ENCODE measurements around the gene ADISSP.
A peak's percentile ranks its signal among the peaks of the same experiment; 100 is the strongest.

The ADISSP gene

GRCh38 chr20:3778976-3779375, 11.4 kb upstream of the ADISSP start:
- DNase-seq, result no peak

DNA sequence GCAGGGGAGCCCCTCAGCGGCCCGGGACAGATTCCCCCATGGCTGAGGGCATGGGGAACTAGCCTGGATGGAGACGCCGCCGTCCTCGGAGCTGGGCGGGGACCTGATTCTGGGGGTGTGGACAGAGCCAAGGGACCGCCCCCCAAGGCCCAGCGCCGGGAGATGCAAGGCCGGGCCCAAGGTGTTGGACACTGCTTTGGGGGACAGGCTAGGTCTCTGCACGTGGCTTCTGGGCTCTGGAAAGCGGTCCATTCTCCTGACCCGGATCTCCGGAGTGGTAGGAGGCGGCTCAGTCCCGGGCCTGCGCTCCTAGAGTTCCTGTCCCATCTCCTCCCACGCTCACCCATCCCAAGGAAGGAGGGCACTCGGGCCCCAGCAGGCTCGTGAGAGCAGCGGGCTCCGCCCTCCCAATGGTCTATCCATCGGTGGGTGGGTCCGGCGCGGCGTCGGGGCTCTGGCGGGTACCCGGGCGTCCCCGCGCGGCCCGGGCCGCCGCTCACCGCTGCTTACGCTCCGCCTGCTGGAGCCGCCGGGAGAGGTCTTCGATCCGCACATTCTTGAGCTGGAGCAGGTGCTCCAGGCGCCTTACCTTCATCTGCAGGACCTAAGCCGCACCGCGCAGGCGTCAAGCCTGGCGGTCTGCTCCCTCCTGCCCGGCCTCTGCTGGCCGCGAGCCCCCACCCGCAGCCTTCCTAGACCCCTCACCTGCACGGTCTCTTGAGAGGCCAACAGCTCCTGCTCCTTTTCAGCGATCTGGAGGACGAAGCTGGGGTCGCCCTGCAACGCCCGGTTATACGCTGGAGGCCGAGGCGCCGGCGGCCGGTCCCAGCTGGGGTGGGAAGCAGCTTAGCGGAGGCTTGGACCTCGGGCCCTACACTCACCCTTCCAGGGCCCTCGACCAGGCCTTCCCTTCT, 10.4 kb upstream of the ADISSP start:
- no peak for DNase-seq

- DNase-seq, result no peak
Measured at GRCh38 chr20:3777381-3777715, 9.8 kb upstream of the ADISSP start.

GRCh38 chr20:3775457-3776108, 8.0 kb upstream of the ADISSP start:
- no peak for DNase-seq

DNA sequence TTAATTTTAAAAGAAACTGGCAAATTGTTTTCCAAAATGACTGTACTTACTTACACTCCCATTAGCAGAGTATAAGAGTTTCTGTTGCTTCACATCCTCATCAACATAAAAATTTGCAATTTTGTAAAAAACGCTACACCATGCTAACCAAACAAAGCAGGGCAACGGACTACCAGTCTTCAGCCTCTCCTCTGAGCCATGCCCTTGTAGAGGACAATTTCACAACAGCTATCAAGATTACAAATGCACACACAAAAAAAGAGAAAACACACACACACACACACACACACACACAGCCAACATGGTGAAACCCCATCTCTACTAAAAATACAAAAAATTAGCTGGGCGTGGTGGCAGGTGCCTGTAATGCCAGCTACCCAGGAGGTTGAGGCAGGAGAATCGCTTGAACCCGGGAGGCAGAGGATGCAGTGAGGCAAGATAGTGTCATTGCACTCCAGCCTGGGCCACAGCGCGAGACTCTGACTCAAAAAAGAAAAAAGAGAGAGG, 4.1 kb upstream of the ADISSP start:
- DNase-seq, result no peak

DNA sequence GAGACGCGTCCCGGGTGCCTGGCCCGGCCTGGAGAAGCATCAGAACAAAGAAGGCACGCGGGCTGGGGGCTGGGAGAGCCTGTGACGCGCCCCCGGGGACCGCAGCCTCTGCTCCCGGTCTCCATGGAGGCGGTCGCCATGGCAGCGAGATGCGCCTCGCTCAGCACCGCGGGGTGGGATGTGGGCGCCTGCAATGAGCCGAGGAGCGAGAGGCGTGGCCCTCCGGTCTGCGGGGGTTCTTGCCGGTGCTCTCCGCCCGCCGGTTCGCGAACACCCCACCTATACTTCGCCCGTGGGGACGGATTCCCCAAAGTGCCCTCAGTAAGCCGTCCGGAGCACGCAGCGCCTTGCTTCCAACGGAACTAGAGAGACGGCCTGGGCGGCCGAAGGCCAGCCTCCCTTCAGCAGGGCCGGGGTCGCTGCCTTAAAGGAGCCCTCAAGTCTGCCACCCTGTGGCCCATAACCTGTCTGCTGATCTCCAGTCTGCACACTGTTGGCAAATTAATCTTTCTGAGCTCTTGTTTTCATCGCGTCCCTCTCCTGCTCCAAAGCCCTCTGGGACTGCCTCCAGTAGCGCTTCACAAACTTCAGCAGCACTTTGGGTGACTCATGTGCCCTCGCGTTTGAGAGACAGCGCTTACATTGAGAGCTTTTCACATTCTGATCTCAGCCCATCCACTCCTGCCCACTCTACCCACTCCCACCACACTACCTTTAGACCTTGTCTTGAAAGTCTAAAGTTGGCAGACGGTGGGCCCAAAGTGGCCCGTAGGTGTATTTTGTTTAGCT, 983 bp upstream of the ADISSP start:
- peak; percentile 88 for DNase-seq

GRCh38 chr20:3767110-3767426, 485 bp downstream of the ADISSP start:
- no peak for DNase-seq

DNA sequence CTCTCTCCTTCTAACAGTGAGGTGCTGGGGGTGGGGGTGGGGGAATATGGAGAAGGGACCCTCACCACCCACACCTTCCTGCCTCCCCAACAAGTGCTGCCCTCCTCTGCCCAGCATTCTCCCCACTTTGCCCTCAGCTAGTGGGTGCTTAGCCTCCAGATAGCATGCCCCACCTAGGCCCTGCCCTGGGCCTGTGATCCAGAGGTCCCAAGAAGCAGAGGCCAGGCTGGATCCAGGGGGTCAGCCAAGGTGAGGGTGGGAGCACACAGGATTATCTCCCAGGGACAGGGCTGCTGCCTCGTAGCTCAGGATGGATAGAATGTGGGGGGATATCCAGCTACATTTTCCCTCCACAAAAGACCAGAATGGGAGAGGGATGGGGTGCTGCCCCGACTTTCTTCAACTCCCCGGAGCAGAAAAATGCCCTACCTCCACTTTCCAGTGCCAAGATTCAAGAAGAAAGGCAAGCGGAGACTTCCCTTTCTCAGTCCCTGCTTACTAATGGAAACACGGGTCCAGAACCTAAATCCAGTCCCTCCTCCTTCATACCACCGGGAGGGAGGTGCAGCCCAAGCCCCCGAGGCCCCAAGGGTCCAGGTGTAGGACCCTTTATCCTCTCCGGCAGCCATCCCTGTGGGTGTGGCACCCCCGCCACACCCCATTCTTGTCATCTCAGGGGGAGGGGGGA, 987 bp downstream of the ADISSP start:
- DNase-seq, result no peak

DNA sequence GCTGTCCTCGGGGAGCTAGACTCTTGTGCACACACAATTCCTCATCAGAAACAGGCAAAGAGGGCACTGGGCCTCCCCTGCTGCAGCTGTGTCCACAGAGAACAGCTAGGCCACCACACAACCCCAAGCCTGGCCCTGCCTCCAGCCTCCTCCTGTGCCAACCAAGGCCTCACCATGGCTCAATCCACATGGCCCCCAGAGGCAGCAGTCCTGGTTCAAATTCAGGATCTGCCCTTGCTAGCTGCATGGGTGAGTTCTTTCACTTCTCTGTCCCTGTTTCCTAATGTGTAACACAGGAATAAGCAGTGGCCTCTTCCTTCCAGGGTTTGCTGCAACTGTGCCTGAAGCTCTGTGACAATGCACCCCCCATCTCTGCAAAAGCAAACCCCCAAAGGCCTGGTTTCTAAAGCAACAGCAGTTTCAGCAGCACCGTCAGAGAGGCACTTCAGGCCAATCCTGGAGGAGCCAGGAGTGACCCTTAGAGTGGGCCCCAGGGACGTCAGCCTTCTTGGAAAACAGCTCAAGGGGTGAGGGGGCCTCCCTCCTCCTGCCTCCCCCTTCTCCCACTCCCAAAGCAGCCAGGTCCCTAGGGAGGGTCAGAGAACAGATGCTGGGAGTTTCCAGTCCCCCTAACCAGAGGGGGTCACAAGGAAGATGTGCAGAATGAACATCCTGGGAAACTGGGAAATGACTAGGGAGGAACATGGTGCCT, 2.2 kb downstream of the ADISSP start:
- no peak for DNase-seq

- DNase-seq, result no peak
Measured at GRCh38 chr20:3764659-3765058, 2.9 kb downstream of the ADISSP start.

GRCh38 chr20:3763671-3764601, 3.6 kb downstream of the ADISSP start:
- no peak for DNase-seq

DNA sequence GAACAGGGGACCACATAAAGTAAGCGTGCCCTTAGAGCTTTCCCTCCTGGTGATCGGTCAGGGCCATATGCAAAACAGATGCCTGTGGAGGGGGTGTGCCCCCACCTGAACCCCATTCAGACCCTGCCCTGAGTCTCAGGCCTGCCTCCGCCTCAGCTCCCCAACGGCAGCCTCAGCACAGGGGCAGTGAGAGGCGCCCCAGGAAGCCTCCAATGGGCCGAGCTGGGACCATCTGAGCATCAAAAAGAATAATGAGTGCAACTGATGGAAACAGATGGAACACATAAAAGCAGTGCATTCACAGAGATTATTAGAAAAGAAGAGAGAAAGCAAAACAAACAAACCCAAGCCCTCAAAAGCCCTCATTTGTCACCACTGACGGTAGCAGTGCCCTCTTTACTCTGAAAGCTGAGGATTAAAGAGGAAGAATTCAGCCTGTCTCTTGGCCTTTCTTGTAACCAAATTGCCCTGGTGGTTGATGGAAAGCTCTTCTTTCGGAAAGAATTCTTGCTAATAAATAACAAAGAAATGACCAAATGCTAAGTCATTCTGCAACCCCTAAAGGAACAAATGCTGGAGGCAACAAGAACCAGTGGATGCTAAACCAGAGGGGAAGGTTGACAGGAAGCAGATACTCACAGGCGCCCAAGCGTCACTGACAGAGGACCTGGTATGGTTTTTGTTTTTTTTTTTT, 6.8 kb downstream of the ADISSP start:
- no peak for DNase-seq

DNA sequence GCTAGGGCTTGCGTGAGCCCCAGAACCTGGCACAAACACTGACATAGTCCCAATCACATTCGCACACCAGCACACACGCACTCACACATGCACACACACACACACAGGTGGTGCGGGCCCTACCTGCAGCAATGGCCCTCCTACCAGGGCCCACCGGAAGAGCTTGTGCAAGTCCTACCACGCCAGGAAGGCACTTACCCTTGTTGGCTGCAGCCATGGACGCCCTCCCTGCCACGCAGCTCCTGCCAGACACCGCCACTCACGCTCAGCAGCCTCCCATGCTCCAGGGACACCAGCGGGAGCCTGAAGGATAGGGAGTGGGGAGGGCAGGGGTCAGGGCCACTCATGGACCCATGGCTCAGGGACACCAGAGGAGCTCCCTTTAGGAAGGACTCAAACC, 7.7 kb downstream of the ADISSP start:
- DNase-seq, result no peak

DNA sequence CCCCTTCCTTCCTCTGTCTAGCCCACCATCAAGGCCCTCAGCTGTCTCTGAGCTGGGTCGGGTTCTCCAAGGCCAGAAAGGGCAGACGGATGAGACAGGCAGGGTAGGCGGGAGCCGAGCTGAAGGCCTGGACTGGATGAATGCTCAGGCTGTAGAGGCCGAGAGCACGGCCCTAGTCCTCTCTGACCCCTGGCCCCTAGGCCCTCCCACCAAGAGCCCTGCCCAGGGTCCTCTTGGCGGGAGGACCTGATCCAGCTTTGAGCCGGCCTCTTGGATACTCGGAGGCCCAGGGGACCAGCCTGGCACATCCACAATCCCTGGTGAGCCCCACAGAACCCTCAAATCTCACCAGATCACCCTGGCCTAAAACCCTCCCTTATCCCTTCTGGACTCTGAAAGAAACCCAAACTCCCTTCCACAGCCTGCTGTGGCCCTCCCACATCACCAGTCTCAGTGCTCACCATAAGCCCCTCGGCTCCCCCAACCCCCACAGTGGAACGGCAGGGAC, 8.2 kb downstream of the ADISSP start:
- DNase-seq, result no peak

- no peak for DNase-seq
Measured at GRCh38 chr20:3758566-3758965, 9.0 kb downstream of the ADISSP start.

GRCh38 chr20:3757268-3757667, 10.3 kb downstream of the ADISSP start:
- no peak for DNase-seq

DNA sequence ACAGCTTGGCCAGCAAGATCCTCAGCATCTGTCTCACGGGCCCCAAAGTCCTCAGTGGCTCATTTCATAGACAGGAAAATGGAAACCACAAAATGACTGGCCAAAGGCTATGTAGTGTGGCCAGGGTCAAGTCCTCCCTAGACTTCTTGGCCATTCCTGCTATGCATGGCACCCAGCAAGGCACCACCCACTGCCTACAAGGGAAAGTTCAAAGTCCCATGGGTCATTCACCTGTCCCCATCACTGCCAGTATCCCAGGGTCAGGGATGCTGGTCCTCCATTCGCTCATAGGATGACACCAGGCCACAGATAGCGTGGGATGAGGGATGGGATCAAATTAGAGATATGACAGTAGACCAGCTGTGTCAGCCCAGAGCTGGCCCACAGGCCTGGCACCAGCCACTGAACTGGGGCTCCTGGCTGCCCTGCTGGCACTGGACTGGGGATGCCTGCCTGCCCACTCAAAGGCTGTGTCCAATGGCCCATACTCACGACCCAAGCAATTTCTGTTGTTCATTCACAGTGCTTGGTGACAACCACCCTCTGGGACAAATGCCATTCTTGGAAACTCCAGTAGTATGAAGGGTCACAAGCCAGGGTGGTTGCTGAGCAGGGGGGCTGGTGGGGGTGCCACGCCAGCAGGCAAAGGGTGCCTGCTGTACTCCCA, 11.6 kb downstream of the ADISSP start:
- DNase-seq, result no peak

GRCh38 chr20:3755269-3755668, 12.3 kb downstream of the ADISSP start:
- no peak for DNase-seq

GRCh38 chr20:3754276-3754630, 13.3 kb downstream of the ADISSP start:
- DNase-seq, result no peak
